Endothelial cell (in vitro differentiated cells): Measurements from ENCODE around the gene MUL1. TPM values are rescaled to one million over a fixed set of nuclear protein-coding genes. Genes with fewer than 3 reads are reported as not detected.
"Not testable (repeated sequence)": the region's sequence is repeated elsewhere in the genome, so short reads cannot be mapped to it uniquely, and the experiment has no call there.

Source experiments
- DNase-seq: peaks from one replicate; pipeline ENCODE4 v3.0.0; 2021; ENCODE audit warnings: low spot score
- H3K27ac Mint-ChIP-seq: one replicate; pipeline ENCODE4 v1.8.0; 2021; ENCODE audit warnings: mixed read lengths, inconsistent platforms; ENCODE audit not compliant: unreplicated experiment
- H3K27me3 Mint-ChIP-seq: one replicate; pipeline ENCODE4 v1.8.0; 2021; ENCODE audit warnings: mild to moderate bottlenecking, moderate library complexity, mixed read lengths, inconsistent platforms; ENCODE audit not compliant: unreplicated experiment
- H3K36me3 Mint-ChIP-seq: one replicate; pipeline ENCODE4 v1.8.0; 2021; ENCODE audit warnings: mild to moderate bottlenecking, low read depth, mixed read lengths, inconsistent platforms; ENCODE audit not compliant: unreplicated experiment
- H3K4me1 Mint-ChIP-seq: one replicate; pipeline ENCODE4 v1.8.0; 2021; ENCODE audit warnings: mild to moderate bottlenecking, mixed read lengths, inconsistent platforms; ENCODE audit not compliant: unreplicated experiment
- H3K4me3 Mint-ChIP-seq: one replicate; pipeline ENCODE4 v1.8.0; 2021; ENCODE audit warnings: mild to moderate bottlenecking, mixed read lengths, inconsistent platforms; ENCODE audit not compliant: unreplicated experiment
- H3K9me3 Mint-ChIP-seq: one replicate; pipeline ENCODE4 v1.8.0; 2021; ENCODE audit warnings: mixed read lengths, inconsistent platforms; ENCODE audit not compliant: unreplicated experiment
- CTCF ChIP-seq: fragments of 200-600 bp; sonication (generic); IDR thresholded peaks from one replicate; pipeline ENCODE4 v1.5.0; 2021; ENCODE audit warnings: antibody characterized with exemption; ENCODE audit not compliant: unreplicated experiment
- total RNA-seq: library from RNA; stranded (reverse); fragmentation: NEBNext Ultra II Directional; extraction: Animal tissue kit (Norgen Biotek cat#: 25700); gene quantifications from one replicate; pipeline ENCODE4 v1.2.1, GENCODE V29; 2021; ENCODE audit not compliant: unreplicated experiment

Gene MUL1
- total RNA-seq, 1 donor from 2014 or later, result 31.5 TPM

GRCh38 chr1:20530306-20530705 lies 22.4 kb upstream of the MUL1 start:
- Mint-ChIP-seq H3K9me3 (no peaks in the 10 kb centered on the region), H3K4me1 (peaks cover 5% of the 10 kb centered on the region), H3K36me3 (no peaks in the 10 kb centered on the region), H3K4me3 (no peak overlapping the region), H3K27ac (no peak overlapping the region), H3K27me3 (peaks cover 14% of the 10 kb centered on the region)
- no peak for TF ChIP-seq CTCF
- DNase-seq, result no peak

- Mint-ChIP-seq H3K9me3 (no peaks in the 10 kb centered on the region), H3K27me3 (peaks cover 5% of the 10 kb centered on the region), H3K4me3 (no peak overlapping the region), H3K36me3 (no peaks in the 10 kb centered on the region), H3K27ac (no peak overlapping the region), H3K4me1 (peaks cover under 1% of the 10 kb centered on the region)
- DNase-seq, result no peak
- no peak for TF ChIP-seq CTCF
Measured at GRCh38 chr1:20528221-20528620, 20.3 kb upstream of the MUL1 start.

- Mint-ChIP-seq H3K9me3 (no peaks in the 10 kb centered on the region), H3K4me3 (no peak overlapping the region), H3K27me3 (peaks cover 2% of the 10 kb centered on the region), H3K27ac (no peak overlapping the region), H3K36me3 (no peaks in the 10 kb centered on the region), H3K4me1 (no peaks in the 10 kb centered on the region)
- no peak for DNase-seq
- TF ChIP-seq CTCF, result no peak
Measured at GRCh38 chr1:20526267-20526666, 18.3 kb upstream of the MUL1 start.

GRCh38 chr1:20521960-20522861 lies 14.3 kb upstream of the MUL1 start:
- no peak overlapping the region for H3K4me3 Mint-ChIP-seq
- no peak overlapping the region for H3K27ac Mint-ChIP-seq
- H3K27me3 Mint-ChIP-seq, result peaks cover 2% of the 10 kb centered on the region
- peak; percentile 94 for TF ChIP-seq CTCF
- H3K9me3 Mint-ChIP-seq, result no peaks in the 10 kb centered on the region
- DNase-seq, result peak; percentile 89
- H3K36me3 Mint-ChIP-seq, result no peaks in the 10 kb centered on the region
- H3K4me1 Mint-ChIP-seq, result no peaks in the 10 kb centered on the region

- not testable (repeated sequence) for H3K4me3 Mint-ChIP-seq, H3K9me3 Mint-ChIP-seq, H3K27ac Mint-ChIP-seq, H3K27me3 Mint-ChIP-seq, H3K36me3 Mint-ChIP-seq, DNase-seq, H3K4me1 Mint-ChIP-seq
Measured at GRCh38 chr1:20519609-20520262, 11.8 kb upstream of the MUL1 start.
